GM21515 (cell line): ENCODE results near the gene LCN2.
A peak's percentile ranks its signal among the peaks of the same experiment; 100 is the strongest.
"Not testable (repeated sequence)": the region's sequence is repeated elsewhere in the genome, so short reads cannot be mapped to it uniquely, and the experiment has no call there.

Experiments
- ATAC-seq: cut with Tn5 transposase; IDR thresholded peaks from one replicate; pipeline ENCODE4 v1.9.1; 2021; ENCODE audit not compliant: unreplicated experiment

LCN2 gene

DNA sequence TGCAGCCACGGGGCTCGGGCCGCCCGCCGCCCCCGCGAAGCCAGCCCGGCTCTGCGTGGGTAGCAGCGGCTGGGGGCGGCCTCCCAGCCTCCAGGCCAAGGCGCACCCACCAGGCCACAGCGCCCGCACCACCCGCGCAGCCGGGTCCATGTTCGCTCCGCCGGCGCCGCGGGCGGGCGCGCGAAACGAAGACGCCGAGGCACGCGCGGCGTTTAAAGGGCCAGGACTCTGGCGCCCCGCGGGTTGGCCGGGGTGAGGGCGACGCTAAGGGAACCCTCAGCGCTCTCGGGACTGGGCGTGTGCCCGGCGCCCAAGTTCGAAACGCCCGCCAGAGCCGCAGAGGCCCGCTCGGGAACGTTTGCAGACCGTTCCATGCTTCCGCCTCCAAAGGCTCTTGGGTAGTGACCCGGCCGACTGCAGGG, 21.7 kb upstream of the LCN2 start, which contains the start of gene PTGES2:
TSS of gene PTGES2 (minus strand) at position 162 of the 422 bp plus-strand sequence. CDS start at position 150, 12 bp downstream.
- peak; percentile 45 for ATAC-seq

DNA sequence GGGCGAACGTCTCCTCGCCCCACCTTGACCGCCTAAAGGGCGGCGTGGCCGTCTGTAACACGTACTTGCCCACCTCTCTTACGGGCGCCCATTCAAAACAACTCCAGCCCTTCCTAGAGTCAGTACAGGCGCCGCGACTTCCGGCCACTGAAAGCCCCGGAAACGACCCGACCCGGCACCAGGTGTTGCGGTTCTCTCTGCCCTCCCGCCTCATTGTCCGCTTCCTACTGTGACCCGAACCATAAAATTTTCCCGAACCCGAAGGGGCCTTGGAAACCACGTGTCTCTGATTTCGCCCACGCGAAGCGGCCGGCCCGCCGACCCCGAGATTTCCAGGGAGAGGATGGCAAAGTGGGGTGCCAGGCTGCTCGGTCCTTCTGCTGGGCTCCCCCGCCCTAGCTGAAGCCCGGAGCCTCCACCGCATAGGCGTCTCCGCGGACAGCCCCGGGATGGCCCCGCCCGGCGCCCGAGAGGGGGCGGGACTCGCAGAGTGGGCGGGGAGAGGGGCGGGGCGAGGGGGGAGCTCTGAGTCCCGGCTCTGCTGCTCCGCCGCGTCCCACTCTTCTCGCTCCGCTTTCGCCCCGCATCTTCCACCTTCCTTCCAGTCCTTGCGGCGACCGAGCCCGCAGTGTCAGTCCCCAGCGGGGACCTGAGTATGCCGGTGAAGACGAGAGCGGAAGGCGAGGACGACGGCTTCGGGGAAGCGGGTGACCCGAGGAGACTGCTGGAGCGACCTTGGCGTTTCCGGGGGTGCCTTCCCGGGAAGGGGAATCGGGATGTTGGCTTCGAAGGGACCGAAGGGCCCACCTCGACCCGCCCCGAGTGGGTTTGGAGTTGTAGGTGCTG, 21.0 kb upstream of the LCN2 start:
- ATAC-seq = peak; percentile 57

DNA sequence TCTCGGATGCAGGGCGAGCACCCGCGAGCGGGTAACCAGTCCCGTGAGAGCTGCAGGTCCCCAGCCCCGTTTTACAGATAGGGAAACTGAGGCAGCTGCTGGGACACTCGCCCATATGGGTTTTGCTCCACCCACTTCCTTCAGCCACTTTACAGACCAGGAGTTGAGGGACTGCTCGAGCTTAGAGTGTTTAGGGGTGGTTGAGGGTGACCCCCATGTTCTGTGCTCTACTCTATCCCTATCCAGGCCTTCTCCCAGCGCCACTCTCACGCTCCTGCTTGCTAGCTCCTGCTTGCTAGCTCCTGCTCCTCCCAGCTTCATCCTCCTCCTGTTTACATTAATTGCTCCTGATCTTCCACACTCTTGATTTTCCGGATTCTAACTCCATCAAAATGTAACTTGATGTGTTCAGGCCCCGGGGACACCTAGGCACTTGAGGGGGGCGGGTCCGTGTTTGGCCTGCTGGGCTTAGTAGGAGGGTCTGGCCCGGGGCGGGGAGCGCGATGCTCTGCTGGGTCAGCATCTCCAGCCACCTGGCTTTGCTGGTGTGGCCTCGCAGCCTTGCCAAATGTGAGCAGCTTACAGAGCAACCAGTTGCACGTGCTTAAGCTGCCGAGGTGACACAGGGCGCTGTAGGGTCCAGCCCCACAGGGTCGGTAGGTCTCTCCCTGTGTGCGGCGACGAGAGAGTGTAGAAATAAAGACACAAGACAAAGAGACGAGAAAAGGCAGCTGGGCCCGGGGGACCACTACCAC, 20.2 kb upstream of the LCN2 start:
- ATAC-seq = no peak

DNA sequence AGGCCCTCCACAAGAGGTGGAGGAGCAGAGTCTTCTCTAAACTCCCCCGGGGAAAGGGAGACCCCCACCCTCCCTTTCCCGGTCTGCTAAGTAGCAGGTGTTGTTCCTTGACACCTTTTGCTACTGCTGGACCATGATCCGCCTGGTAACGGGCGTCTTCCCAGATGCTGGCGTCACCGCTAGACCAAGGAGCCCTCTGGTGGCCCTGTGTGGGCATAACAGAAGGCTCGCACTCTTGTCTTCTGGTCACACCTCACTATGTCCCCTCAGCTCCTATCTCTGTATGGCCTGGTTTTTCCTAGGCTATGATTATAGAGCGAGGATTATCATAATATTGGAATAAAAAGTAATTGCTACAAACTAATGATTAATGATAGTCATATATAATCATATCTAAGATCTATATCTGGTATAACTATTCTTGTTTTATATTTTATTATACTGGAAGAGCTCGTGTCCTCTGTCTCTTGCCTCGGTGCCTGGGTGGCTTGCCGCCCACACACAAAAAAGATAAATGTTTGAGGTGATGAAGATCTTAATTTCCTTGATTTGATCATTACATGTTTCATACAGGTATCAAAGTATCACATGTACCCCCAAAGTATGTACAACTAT, 19.2 kb upstream of the LCN2 start:
- not testable (repeated sequence) for ATAC-seq

DNA sequence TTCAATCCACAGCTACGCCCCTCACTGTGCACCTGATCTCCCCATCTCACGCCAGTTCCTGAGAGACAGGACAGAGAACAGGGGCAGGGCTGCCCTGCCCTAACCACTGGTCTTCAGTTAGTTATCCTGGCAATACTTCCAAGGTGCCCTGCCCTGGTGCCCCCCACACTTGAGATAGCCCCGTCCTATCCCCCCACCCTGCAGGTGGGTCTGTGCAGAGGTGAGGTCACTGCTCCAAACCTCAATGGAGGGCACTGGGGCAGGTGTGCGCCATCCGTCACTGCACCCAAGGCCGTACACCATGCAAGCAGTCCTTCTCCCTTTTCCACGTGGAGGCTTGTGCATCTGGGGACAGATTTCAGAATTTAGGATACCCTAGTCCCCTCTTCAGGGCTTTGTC, 18.6 kb upstream of the LCN2 start:
- ATAC-seq = not testable (repeated sequence)

DNA sequence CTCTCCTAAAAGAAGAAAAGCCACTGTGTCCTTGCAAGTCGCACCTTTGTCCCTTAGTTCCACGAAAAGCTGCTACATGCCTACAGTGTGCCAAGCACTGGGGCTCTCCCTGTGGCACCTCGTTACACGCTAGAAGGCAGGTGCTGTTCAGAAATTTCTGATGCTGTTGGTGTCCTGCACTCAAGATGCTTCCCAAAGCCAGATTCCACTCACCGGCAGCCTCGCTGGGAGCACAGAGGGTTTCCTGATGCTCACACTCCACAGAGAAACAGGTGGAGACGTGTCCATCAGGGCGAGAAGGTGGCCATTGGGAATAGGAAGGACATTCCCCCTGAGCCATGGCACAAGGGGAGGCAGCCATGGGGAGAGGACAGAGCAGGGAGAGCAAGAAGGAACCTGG, 17.9 kb upstream of the LCN2 start:
- not testable (repeated sequence) for ATAC-seq

DNA sequence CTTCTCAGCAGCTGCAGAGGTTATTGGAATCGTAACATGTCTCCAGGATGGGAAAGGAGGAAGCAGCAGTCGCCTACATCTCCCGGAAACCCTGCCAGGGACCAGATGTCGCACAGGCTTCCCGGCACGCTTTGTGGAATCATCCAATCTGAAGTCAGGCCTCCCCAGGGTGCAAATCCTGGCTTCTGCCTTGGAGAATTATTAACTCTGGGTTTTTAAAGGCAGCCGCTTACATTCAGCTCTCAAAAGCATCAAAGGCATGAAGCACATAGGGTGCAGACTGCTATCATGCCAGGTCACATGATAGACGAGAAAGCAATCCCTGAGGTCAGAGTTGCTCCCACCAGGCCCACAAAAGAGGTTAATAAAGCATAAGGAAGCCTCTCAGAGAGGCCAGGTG, 17.1 kb upstream of the LCN2 start:
- not testable (repeated sequence) for ATAC-seq

DNA sequence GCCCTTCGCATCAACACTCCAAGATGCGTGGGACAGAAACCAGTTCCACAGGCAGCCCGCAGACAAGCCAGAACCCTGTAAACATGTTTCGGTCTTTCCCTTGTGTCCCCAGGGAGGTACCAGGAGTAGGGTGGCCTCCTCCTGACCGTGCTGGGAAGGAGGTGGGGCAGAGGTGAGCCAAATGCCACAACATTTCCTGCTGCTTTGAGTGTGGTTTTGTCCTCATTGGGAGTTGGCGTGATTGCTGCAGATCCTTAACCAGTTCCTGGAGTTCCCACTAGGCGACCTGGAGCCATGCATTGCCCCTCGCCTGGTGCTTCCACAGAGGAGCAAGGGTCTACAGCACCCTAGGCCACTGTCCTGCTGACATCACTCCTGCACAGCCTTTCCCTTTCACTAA, 13.7 kb upstream of the LCN2 start:
- not testable (repeated sequence) for ATAC-seq

DNA sequence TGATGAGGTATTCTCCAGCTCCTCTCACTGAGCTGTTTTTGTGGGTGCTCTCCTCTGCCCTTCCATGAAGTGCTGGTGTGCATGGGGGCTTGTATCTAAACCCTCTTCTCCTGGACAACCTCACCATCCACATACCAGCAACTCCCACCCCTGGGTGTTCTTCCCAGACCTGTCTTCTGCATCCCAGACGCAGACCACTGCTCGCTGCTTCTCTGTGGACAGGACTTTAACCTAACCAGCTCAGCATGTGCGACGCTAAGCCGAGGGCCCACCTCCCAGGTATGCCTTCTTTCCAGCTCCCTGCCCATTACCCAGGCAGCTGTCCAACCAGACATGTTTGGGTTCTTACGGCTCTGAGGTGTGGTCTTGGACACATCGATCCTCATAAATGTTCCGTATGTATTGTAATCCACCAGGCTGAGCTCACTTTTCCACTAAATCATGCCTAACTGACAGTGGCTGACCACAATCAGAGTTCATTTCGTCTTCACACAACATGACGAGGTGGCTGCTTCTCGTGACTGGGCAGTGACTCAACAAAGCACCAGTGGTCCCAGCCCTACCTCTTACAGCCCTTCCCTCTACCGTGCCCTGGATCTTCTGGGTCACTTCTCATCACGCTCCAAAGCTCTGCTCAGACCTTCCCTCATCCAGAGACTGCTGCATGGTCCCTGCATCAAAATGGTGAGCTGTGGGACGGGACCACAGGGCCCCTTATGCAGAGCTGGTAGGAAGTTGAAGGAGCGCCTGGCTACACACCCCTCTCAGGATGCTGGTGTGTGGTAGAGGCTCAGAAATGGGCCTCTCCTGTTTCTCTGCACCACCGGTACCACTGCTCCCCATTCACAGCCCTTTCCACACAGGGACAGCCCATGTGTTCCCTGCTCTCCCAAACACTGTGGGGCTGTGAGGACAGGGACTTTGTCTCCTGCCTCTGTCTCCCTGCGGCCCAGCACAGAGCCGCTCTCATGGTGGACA, 12.1 kb upstream of the LCN2 start:
- no peak for ATAC-seq

DNA sequence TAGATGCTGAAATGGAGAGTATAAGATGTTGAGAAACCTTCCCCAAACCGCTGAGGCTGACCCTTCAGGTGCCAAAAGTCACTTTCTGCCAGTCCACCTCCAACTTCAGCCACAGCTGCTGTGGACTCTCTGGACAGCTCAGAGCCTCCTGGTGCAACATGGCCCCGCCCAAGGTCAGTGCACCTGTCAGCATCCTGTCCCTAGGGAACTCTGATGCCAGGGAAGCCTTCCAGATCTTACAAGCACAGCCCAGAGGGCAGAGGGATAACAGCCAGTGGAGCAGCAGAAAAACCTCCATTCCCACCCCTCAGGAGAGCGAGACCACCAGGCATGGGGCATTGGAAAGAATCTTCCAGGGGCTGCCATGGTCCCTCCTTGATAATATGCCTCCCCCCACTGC, 11.3 kb upstream of the LCN2 start:
- ATAC-seq = no peak

DNA sequence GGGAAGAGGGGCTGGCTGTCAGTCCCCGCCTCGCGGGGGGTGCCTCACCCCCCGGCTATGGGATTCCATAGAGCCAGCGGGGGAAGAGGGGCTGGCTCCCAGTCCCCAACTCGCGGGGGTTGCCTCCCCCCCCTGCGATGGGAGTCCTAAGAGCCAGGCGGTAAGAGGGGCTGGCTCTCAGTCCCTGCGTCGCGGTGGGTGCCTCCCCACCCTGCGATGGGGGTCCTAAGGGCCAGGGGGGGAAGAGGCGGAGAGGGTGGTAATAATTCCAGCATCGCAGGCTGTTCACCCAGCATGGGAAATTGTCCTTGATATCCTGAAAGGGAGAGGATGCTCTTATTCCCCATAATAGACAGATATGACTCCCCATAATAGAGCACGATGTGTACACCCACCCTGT, 9.6 kb upstream of the LCN2 start:
- no peak for ATAC-seq

DNA sequence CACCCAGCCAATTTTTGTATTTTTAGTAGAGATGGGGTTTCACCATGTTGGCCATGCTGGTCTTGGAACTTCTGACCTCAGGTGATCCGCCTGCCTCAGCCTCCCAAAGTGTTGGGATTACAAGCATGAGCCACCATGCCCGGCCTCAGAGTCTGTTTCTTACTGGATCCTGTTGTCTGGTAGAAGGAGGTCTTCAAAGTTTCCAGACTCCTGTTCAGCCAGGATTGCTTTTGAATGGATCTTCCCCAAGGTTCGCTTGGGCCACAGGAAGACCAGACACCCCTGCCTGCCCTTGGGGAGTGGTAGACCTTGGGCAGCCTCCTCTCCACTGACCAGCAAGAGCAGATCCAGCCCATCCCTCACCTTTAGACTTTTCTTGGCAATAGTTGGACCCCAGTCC, 7.6 kb upstream of the LCN2 start:
- ATAC-seq = no peak

DNA sequence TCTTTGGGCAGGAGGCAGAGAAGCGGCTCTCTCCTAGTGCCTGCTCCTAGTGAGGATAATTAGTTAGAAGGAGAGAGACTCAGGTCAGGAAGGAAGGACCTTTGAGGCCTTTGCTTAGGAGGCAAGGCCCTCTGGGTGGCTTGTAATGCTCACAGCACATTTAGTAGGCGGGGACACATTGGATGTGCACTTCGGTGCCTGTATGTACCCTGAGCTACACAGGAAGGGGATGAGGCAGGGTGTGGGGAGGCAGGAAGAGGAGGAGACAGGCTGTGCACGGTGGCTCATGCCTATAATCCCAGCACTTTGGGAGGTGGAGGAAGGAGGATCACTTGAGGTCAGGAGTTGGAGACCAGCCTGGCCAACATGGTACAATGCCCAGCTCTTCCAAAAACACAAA, 7.2 kb upstream of the LCN2 start:
- ATAC-seq = no peak

DNA sequence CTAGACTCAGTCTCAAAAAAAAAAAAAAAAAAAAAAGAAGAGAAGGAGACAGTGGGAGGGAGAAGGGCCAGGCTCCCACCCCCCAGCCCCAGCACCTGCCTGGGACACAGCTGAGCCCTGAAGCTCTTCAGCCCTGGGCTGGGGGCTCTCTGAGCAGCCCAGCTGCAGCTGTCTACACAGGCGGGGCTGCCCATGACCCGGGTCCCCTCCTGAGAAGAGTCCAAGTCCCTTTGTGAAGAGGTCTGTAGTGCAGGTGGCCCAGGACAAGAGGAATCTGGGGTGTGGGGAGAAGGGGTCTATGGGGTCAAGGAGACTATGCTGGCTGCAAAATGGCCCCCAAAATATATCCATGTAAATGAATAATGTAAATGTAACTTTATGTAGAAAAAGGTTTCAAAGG, 6.7 kb upstream of the LCN2 start:
- no peak for ATAC-seq

DNA sequence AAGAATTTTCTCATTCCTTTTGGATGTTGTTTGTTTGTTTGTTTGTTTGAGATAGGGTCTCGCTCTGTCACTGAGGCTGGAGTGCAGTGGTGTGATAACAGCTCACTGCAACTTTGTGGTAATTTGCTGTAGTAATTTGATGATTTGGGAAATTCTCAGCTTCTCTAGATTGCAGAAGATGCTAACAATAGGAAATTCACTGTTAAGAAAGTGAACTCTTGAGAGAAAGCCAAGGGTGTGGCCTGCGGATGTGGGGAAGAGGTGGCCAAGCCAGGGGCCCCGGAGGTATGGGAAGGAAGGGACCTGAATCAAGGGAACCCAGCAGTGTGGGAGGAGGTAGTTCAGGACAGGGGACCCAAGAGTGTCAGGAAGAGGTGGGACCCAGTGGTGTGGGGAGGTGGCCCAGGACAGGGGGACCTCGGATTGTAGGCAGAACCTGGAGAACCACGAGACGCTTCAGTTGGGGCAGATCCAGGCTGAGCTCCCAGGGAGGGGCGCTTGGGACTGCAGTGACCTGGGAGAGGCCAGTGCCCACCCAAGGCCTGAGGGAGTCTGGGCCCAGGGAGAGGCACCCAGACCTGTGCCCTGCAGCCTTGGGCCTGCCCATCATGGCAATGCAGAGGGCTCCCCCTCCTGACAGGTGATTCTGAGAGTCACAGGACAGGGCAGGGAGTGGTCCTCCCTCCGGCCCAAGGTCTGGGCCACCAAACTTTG, 5.6 kb upstream of the LCN2 start:
- ATAC-seq = no peak

DNA sequence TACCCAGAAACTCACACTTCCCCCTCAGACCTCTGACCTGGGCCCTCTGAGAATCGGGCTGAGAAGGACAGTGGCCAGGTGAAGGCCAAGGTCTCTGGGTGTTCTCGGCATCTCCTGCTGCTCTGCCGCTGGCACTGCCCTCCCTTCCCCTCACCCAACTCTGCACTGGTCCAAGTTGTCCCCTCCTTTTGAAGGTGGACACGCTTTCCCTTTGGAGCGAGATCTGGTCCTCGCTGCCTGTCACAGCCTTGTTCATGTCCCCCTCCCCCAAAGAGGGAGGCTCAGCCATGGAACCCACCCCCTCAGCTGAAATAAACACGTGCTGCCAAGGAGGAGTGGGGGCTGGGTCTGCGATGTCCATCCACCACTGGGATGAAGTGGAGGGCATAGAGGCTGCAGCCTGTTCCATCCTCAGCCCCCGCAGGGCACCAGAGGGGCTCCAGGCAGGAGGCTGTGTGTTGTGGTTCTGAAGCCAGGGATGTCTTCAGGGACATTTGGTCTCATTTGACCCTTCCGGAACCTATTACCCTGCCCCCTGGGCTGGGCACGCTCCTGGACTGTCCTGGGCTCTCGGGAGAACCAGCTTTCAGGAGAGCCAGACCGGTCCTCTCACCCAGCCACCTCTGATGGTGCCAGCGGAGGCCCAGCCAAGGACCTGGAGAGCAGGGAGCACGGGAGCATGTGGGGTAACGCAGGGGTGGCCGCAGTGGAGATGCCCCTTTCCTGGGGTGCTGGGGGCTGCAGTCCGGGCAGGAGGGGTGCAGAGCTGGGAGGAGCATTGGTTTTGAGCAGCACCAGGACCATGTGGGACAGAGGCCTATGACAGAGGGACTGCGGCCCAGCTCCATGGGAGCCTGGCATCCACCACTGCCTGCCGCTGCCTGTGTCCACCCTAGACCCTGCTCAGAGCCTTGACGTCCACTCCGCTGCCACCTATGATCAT, 4.7 kb upstream of the LCN2 start:
- no peak for ATAC-seq

DNA sequence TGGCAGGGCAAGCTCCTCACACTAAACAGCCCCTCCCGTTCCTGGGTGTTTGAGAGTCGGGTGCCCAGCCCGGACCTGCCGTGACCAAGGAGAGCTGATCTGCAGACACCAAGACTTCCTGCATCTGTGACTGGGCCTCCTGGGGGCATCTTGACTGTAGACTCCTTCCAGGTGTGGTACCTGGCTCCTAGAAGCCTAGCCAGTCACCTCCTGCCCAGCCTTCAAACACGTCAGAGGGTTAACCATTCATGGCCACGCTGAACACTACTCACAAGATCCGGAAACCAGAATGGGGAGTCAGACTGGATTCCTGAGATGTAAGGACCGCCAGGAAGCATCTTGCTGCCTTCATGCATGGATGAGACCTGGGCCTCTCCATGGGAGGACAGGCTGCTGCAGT, 3.7 kb upstream of the LCN2 start:
- ATAC-seq = no peak

DNA sequence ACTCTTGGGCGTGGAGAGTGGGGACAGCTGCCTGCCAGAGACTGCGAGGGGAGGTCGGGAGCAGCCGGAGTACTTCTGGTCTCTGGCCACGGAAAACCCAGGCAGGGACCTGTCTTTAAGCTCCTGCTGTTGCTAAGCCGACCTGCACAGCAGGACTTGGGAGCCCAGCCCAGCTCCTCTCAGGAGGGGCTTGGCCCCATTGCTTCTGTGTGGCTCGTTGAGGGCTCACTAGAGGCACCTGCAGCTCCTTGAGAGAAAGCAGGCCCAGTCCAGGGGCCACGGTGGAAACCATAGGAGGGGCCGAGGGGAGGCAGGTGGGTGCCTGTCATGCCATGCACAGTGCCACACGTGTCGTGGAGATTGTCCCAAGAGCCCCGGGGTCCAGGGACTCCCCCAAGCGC, 3.3 kb upstream of the LCN2 start:
- no peak for ATAC-seq

DNA sequence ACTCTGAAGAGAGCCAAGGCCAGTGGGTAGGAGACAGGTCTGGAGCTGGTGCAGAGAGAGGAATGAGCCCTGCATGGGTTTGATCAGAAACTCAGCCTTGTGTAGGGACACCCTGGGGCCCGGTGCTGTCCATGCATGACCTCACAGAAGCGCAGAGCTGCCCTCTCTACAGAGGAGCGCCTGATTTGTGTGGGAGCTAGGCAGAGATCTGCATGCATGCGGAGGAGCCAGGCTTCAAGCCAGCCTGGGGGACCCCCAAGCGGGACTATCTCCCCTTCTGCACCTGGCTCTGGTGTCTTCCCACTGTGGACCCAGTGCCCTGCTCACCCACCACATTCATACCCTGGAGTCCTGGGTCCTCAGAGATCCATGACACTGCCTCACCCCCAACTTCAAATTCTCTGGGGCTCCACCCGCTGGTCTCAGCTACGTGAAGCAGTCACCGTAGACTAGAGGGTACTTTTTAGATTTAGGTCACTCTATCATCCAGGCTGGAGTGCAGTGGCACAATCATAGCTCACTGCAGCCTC, 2.6 kb upstream of the LCN2 start:
- ATAC-seq = no peak
